OCI-M2 (cell line): ENCODE data around the gene ISOC1.

Experiments
- DNase-seq: peaks from one replicate; lab custom pipeline; 2025; ENCODE audit not compliant: unreplicated experiment; lab: John Stamatoyannopoulos, UW

The ISOC1 gene

DNA sequence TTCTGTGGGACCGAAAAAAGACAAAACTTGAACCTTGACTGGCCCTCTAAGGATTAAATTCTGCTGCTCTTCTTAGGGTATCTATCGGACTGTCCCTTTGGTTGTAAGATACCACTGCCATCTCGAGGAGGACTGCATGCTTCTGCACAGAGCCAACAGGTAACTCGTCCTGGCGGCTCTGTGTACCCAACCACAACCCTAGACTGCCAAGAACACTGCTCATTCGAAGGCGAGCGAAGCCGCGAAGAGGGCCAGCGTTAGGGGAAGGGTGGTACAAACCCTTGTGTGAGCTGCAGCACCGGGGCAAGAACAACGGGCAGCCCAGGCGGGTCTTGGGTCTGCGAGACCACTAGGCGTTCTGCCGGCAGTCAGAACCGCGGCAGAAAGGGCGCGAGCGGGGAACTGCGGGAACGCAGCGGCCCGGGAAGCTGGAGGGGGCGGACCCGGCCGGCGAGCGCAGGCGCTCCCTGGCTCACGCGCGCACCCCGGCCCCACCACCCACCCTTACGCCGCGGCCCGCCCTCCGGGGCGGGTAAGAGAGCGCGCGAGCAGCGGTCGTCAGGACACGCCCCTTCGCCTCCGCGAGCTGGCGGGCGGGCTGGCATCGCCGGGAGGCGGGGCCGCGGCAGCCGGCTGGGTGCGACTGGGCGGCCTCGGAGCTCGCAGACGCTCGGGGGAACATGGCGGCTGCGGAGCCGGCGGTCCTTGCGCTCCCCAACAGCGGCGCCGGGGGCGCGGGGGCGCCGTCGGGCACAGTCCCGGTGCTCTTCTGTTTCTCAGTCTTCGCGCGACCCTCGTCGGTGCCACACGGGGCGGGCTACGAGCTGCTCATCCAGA lies at the start of gene ISOC1:
TSS of gene ISOC1 (plus strand) at position 663 of the 837 bp plus-strand sequence. CDS start at position 681, 18 bp downstream.
- no peak for DNase-seq

DNA sequence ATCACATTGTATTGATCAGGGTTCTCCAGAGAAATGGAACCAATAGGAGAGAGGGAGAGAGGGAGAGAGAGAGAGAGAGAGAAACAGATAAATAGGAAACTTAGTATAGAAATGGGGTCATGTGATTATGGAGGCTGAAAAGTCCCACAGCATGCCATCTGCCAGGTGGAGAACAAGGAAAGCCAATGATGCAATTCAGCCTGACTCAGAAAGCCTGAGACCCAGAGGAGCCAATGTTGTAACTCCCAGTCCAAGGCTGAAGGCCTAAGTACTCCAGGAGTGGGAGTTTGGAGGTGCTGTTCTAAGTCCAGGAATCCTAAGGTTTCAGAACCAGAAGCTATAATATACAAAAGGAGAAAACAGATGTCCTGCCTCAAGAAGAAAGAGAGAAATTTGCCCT lies 48.4 kb upstream of the ISOC1 start:
- no peak for DNase-seq

- DNase-seq = no peak
These were observed 46.0 kb upstream of the ISOC1 start for GRCh38 chr5:129048509-129048908.

GRCh38 chr5:129049126-129049799 lies 45.3 kb upstream of the ISOC1 start:
- DNase-seq = no peak

- DNase-seq = no peak
These were observed 43.3 kb upstream of the ISOC1 start for GRCh38 chr5:129051283-129051682.

DNA sequence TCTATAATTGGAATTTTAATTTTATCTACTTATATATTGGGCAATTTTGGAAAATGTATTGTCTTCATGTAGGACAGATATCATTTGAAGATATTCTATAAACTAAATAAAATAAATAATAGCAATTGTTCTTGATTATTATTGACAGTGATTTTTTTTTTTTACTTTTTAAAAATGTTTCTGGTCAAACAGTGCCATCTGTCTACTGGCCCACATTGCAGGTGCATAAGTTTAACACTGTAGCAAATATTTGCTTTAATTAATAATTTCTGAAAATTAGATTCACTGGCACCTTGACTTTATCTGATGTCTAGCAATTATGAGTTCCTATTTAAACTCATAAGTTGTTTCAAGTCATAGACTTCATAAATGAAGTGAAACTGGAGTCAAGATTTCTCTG lies 41.1 kb upstream of the ISOC1 start:
- DNase-seq = no peak

DNA sequence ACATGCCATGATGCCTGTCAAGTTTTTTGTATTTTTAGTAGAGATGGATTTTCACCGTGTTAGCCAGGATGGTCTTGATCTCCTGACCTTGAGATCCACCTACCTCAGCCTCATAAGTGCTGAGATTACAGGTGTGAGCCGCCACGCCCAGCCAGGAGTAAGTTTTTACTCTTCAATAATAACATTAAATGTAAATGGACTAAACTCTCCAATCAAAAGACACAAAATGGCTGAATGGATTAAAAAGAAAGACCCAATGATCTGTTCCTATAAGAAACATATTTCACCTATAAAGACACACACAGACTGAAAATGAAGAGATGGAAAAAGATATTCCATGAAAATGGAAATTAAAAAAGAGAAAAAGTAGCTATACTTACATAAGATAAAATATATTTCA lies 37.2 kb upstream of the ISOC1 start:
- DNase-seq = no peak

DNA sequence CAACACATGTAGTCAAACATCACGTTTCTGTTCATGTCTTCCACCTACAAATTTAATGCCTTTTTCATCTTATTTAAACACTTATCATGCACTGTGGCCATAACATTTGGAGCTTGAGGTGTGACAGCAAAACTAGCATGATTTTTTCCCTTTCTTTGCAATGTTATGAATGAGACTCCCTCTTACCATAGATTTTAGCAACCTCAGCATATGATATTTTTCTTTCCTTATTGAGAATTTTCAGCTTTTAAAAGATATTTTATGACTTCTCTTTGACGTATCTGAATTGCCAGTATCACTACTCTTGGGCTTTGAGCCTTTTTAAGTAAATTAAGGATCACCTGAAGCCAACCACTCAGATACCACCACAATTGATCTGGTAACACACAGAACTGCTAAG lies 32.7 kb upstream of the ISOC1 start:
- DNase-seq = no peak

DNA sequence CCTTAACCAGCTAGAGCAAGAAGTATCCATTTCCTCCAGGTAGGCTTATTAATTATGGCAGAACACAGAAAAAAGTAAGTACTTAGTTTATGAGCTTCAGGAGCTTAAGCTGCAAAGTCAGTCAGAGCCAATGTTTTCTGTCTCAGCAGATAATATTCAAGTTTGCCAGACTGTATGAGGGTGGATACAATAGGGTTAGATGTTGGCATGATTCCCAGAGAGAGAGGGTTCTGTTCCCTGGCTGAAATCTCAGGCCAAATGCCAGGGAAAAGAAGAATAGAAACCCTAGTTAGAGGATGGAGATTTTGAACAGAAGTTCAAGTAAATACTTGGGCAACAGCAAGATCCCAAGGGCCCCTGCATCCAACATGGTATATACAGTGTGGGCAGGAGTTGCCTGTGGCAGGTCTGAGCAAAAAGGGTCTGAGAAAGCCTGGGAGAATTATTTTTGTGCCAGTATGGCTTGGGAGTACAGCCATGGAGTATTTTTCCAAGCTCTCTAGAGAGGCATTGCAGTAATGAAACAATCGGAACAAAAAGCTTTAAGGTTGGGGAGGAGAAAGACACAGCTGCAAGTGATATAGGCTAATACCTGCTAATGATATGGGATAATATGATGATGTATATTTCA lies 31.0 kb upstream of the ISOC1 start:
- no peak for DNase-seq

- DNase-seq = no peak
These were observed 28.8 kb upstream of the ISOC1 start for GRCh38 chr5:129065721-129066120.

GRCh38 chr5:129067745-129068144 lies 26.8 kb upstream of the ISOC1 start:
- no peak for DNase-seq

GRCh38 chr5:129069292-129069691 lies 25.3 kb upstream of the ISOC1 start:
- no peak for DNase-seq

DNA sequence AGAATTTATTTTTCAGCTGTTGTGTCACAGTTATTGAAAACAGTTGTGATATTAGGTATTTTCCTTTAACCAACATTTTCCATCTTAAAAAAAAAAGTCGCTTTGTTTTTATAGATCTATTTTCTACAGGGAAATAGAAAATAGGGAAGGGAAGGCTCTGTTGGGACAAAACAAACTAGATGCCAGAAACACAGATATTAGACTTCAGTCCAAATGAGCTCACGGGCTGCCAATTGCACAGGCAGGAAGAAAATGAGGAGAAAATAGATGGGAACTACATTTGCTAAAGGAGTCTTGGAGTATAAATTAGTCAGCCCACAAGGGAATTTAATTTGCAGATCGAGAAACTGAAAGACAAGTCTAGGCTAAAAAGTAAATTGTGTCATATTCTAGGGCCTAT lies 21.4 kb upstream of the ISOC1 start:
- no peak for DNase-seq

GRCh38 chr5:129074903-129075302 lies 19.6 kb upstream of the ISOC1 start:
- no peak for DNase-seq

DNA sequence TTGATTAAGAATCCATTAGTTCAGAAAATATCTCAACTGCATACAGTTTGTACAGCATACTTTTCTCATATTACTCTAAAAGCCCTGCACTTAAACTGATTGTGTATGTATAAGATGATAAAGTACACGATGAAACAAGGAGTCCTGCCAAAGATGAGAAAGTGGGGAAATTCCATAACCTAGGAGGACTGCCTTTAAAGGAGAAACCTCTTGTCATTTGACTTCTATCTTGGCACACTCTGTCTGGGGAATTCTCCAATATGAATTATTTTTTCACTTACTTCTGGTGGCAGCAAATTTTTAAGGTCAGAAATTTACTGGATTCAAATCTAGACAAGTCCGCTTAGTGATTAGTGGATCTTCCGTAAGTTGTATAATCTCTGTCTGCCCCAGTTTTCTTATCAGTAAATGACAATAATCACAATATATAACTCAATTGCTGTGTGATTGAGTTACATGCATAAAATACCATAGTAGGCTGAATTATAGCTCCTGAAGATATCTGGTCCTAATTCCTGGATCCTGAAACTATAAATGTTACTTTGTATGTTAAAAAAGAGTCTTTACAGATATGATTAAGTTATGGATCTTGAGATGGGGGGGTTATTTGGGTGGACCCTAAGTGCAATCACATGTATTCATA lies 17.0 kb upstream of the ISOC1 start:
- no peak for DNase-seq

DNA sequence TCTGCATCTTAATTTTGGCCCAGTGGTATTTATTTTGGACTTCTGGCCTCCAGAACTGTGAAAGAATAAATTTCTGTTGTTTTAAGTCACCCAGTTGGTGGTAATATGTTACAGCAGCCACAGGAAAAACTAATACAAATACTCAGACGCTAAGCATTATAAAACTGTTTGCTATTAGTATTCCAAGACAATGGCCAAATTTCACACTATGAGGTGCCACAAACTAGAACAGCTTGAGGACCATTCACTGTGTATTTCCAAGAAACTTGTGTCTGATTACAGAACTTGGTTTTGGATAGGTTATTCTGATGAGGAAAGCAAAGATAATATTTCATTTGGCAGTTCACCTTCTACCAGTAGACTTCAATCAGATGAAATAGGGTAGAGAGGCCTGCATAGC lies 16.3 kb upstream of the ISOC1 start:
- no peak for DNase-seq

DNA sequence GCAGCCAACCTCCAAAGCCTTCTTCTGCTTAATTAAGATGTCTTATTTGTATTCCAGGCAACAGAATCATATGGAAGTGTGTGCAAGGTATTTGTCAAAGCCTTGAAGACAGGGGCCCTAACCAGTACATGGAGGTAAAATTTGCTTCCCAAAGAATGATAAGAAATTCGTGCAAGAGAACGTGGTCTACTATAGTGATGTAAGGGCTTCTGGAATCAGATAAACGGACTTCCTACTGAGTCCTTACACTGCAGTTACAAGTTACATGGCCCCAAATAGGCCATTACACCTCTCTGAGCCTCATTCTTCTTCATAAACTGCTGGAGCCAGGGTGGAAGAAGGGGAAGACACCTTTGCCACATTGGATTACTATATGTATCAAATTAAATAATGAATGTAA lies 15.9 kb upstream of the ISOC1 start:
- DNase-seq = no peak

DNA sequence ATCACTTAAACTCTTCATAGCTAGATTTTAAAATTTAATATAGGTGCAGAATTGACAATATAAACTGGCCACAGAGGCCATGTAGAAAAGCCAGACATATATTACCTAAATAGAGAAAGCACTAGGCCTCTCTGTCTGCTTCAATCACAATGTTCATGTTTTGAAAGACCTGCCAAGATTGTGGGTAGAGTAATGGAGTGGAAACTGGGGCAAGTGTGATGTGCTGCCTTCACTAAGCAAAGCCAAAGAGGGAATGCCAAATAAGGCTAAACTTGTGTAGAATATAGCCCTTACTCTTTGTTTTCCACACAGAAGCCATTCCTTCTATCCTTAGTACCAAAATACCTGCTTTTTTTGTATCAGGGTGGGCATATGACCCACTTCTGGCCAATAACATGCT lies 15.1 kb upstream of the ISOC1 start:
- DNase-seq = no peak

- DNase-seq = no peak
These were observed 13.8 kb upstream of the ISOC1 start for GRCh38 chr5:129080766-129081165.

- no peak for DNase-seq
These were observed 12.1 kb upstream of the ISOC1 start for GRCh38 chr5:129082225-129083136.
